ENCODE measurements around the gene RRP1. TPM values are rescaled to one million over a fixed set of nuclear protein-coding genes. Genes with fewer than 3 reads are reported as not detected.

RRP1 gene
- polyA plus RNA-seq, 3 donors: 2.7 to 5.7 (median 4.6) TPM

- Histone ChIP-seq H3K4me2 (replicated peaks; ENCODE audit: extremely low read depth, low read length, poor library complexity, severe bottlenecking) (peak overlapping the region; percentile 65), H3K4me3 (replicated peaks in 1 of 3; ENCODE audit: low read depth in 2 of 3, low read length in 3 of 3) (peak overlapping the region in 1 of 3 experiments; percentile 62), H3K9ac (ENCODE audit: insufficient read depth, low read length, poor library complexity, severe bottlenecking) (peak overlapping the region; percentile 44), H3K27me3 (ENCODE audit: control insufficient read depth in 2 of 2, insufficient read depth in 2 of 2, low read length in 2 of 2) (no peaks in the 10 kb centered on the region), H3K36me3 (replicated peaks in 1 of 2; ENCODE audit: control insufficient read depth in 1 of 2, insufficient read depth in 2 of 2, low read length in 2 of 2) (no peaks in the 10 kb centered on the region), H3K4me1 (ENCODE audit: control insufficient read depth in 1 of 2, insufficient read depth in 2 of 2, low read length in 2 of 2) (peaks cover 70 to 80% of the 10 kb centered on the region in 2 donors), H4K20me1 (ENCODE audit: insufficient read depth, low read length) (no peaks in the 10 kb centered on the region), H3K9me3 (replicated peaks in 1 of 2; ENCODE audit: control insufficient read depth in 1 of 2, insufficient read depth in 1 of 2, low read length in 2 of 2) (peaks cover 0 to 5% of the 10 kb centered on the region in 2 donors), H3K79me2 (ENCODE audit: insufficient read depth, low read length) (no peaks in the 10 kb centered on the region), H3K27ac (ENCODE audit: low read depth in 1 of 2, low read length in 2 of 2) (peak overlapping the region; percentile 84 to 85), H2AFZ (ENCODE audit: insufficient read depth, low read depth, low read length, poor library complexity, severe bottlenecking) (peak overlapping the region; percentile 44)
- peaks cover 73% of the 10 kb centered on the region for H3K4me1 Mint-ChIP-seq
- H3K9me3 Mint-ChIP-seq: peaks cover 0 to 9% (median 5%) of the 10 kb centered on the region in 7 donors
- H3K27ac Mint-ChIP-seq: peak overlapping the region; percentile 87 to 95 (median 91)
- no peak for TF ChIP-seq CTCF (IDR thresholded peaks at IDR 0.05)
- H3K27me3 Mint-ChIP-seq (ENCODE audit: low read depth in 3 of 3): peaks cover 0 to 6% (median 0%) of the 10 kb centered on the region in 3 donors
- peak; percentile 34 to 73 (median 44) for DNase-seq
- WGBS (ENCODE audit: insufficient coverage): 72% methylated on average over 24 of the region's 29 CpGs
- H3K4me3 Mint-ChIP-seq: peak overlapping the region in 1 of 2 donors; percentile 73
- H3K36me3 Mint-ChIP-seq: no peaks in the 10 kb centered on the region
- intact Hi-C loops (cut with micrococcal nuclease): loop anchor here in 1 of 2 donors (10.0 kb wide), 1 partner anchor 117 kb away; no protein-coding TSS in a partner anchor
Measured at GRCh38 chr21:43817157-43818086, 28.0 kb downstream of the RRP1 start.

GRCh38 chr21:43818685-43819084 is 29.3 kb downstream of the RRP1 start:
- H3K4me1 ChIP-seq (ENCODE audit: control insufficient read depth in 1 of 2, insufficient read depth in 2 of 2, low read length in 2 of 2): peaks cover 58 to 67% of the 10 kb centered on the region in 2 donors
- Mint-ChIP-seq H3K4me3 (peak overlapping the region; percentile 13 to 73), H3K9me3 (peaks cover 0 to 9% (median 5%) of the 10 kb centered on the region in 7 donors), H3K36me3 (no peaks in the 10 kb centered on the region), H3K27ac (peak overlapping the region; percentile 87 to 95 (median 91)), H3K4me1 (peaks cover 62% of the 10 kb centered on the region), H3K27me3 (ENCODE audit: low read depth in 3 of 3) (peaks cover 0 to 6% (median 0%) of the 10 kb centered on the region in 3 donors)
- H3K9me3 ChIP-seq (replicated peaks in 1 of 2; ENCODE audit: control insufficient read depth in 1 of 2, insufficient read depth in 1 of 2, low read length in 2 of 2): peaks cover 0 to 5% of the 10 kb centered on the region in 2 donors
- no peaks in the 10 kb centered on the region for H4K20me1 ChIP-seq (ENCODE audit: insufficient read depth, low read length)
- peak; percentile 60 to 85 (median 82) for DNase-seq
- WGBS (ENCODE audit: insufficient coverage): 20% methylated on average over 1 of the region's 3 CpGs
- TF ChIP-seq CTCF (IDR thresholded peaks at IDR 0.05): no peak
- intact Hi-C loops (cut with micrococcal nuclease): loop anchor here in 1 of 2 donors (10.0 kb wide), 1 partner anchor 116 kb away; no protein-coding TSS in a partner anchor
- H3K4me3 ChIP-seq (replicated peaks in 1 of 3; ENCODE audit: low read depth in 2 of 3, low read length in 3 of 3): peak overlapping the region in 1 of 3 experiments; percentile 62
- H3K27me3 ChIP-seq (ENCODE audit: control insufficient read depth in 2 of 2, insufficient read depth in 2 of 2, low read length in 2 of 2): no peaks in the 10 kb centered on the region
- peak overlapping the region; percentile 65 for H3K4me2 ChIP-seq (replicated peaks; ENCODE audit: extremely low read depth, low read length, poor library complexity, severe bottlenecking)
- H3K36me3 ChIP-seq (replicated peaks in 1 of 2; ENCODE audit: control insufficient read depth in 1 of 2, insufficient read depth in 2 of 2, low read length in 2 of 2): no peaks in the 10 kb centered on the region
- no peak overlapping the region for H2AFZ ChIP-seq (ENCODE audit: insufficient read depth, low read depth, low read length, poor library complexity, severe bottlenecking)
- H3K9ac ChIP-seq (ENCODE audit: insufficient read depth, low read length, poor library complexity, severe bottlenecking): peak overlapping the region; percentile 44
- H3K27ac ChIP-seq (ENCODE audit: low read depth in 1 of 2, low read length in 2 of 2): peak overlapping the region; percentile 84 to 85
- H3K79me2 ChIP-seq (ENCODE audit: insufficient read depth, low read length): no peaks in the 10 kb centered on the region

Data from CD14-positive monocyte (primary cell).